Neural cell (in vitro differentiated cells): ENCODE measurements around the gene APOE.

Experiments
- EP300 ChIP-seq: fragments of 450-650 bp; conservative IDR thresholded peaks from 2 replicates; pipeline ENCODE4 v1.6.1; 2014; ENCODE audit warnings: antibody characterized with exemption, mild to moderate bottlenecking, moderate library complexity; ENCODE audit not compliant: poor library complexity, severe bottlenecking
- TF ChIP-seq, protein P1 (sequence below): fragments of 450-650 bp; IDR thresholded peaks from 2 replicates; pipeline ENCODE4 v1.5.1; 2014; ENCODE audit warnings: antibody characterized with exemption, mild to moderate bottlenecking, moderate library complexity; ENCODE audit not compliant: poor library complexity, severe bottlenecking
- TF ChIP-seq, protein P2 (sequence below): IDR thresholded peaks from 2 replicates; pipeline ENCODE4 v1.6.1; 2012; ENCODE audit warnings: borderline replicate concordance

DNA sequence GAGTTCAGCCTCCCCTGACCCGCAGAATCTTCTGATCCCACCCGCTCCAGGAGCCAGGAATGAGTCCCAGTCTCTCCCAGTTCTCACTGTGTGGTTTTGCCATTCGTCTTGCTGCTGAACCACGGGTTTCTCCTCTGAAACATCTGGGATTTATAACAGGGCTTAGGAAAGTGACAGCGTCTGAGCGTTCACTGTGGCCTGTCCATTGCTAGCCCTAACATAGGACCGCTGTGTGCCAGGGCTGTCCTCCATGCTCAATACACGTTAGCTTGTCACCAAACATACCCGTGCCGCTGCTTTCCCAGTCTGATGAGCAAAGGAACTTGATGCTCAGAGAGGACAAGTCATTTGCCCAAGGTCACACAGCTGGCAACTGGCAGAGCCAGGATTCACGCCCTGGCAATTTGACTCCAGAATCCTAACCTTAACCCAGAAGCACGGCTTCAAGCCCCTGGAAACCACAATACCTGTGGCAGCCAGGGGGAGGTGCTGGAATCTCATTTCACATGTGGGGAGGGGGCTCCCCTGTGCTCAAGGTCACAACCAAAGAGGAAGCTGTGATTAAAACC is 1.1 kb upstream of the APOE start:
- TF ChIP-seq, protein P1, sequence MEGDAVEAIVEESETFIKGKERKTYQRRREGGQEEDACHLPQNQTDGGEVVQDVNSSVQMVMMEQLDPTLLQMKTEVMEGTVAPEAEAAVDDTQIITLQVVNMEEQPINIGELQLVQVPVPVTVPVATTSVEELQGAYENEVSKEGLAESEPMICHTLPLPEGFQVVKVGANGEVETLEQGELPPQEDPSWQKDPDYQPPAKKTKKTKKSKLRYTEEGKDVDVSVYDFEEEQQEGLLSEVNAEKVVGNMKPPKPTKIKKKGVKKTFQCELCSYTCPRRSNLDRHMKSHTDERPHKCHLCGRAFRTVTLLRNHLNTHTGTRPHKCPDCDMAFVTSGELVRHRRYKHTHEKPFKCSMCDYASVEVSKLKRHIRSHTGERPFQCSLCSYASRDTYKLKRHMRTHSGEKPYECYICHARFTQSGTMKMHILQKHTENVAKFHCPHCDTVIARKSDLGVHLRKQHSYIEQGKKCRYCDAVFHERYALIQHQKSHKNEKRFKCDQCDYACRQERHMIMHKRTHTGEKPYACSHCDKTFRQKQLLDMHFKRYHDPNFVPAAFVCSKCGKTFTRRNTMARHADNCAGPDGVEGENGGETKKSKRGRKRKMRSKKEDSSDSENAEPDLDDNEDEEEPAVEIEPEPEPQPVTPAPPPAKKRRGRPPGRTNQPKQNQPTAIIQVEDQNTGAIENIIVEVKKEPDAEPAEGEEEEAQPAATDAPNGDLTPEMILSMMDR, result peak; percentile 23
- TF ChIP-seq, protein P2, sequence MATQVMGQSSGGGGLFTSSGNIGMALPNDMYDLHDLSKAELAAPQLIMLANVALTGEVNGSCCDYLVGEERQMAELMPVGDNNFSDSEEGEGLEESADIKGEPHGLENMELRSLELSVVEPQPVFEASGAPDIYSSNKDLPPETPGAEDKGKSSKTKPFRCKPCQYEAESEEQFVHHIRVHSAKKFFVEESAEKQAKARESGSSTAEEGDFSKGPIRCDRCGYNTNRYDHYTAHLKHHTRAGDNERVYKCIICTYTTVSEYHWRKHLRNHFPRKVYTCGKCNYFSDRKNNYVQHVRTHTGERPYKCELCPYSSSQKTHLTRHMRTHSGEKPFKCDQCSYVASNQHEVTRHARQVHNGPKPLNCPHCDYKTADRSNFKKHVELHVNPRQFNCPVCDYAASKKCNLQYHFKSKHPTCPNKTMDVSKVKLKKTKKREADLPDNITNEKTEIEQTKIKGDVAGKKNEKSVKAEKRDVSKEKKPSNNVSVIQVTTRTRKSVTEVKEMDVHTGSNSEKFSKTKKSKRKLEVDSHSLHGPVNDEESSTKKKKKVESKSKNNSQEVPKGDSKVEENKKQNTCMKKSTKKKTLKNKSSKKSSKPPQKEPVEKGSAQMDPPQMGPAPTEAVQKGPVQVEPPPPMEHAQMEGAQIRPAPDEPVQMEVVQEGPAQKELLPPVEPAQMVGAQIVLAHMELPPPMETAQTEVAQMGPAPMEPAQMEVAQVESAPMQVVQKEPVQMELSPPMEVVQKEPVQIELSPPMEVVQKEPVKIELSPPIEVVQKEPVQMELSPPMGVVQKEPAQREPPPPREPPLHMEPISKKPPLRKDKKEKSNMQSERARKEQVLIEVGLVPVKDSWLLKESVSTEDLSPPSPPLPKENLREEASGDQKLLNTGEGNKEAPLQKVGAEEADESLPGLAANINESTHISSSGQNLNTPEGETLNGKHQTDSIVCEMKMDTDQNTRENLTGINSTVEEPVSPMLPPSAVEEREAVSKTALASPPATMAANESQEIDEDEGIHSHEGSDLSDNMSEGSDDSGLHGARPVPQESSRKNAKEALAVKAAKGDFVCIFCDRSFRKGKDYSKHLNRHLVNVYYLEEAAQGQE, result no peak
- no peak for TF ChIP-seq EP300
